CD8-positive, alpha-beta memory T cell (primary cell): ENCODE measurements around the gene KLF1. TPM values are rescaled to one million over a fixed set of nuclear protein-coding genes. Genes with fewer than 3 reads are reported as not detected.

Source experiments
- CTCF ChIA-PET: fragments of 350-600 bp; sonication (Branson Sonifier 250); formaldehyde crosslinking; loops from one replicate; lab custom pipeline; 2021; ENCODE audit warnings: antibody characterized with exemption; lab: Charles Lee
- POLR2A ChIA-PET: fragments of 350-600 bp; sonication (Branson Sonifier 250); formaldehyde crosslinking; loops from one replicate; lab custom pipeline; 2021; ENCODE audit warnings: antibody characterized with exemption; lab: Charles Lee
- DNase-seq, 5 donors: peaks; one replicate each; pipeline versions ENCODE4 v3.0.0 to v3.0.0-alpha.2; 2020 to 2022; ENCODE audit warnings: mixed read lengths in 1 of 5
- H3K27ac ChIP-seq: one replicate; pipeline ENCODE4 v1.7.0; 2013; ENCODE audit warnings: low read depth, mild to moderate bottlenecking, low read length, moderate library complexity
- H3K27me3 ChIP-seq: 2 replicates; pipeline ENCODE4 v1.7.0; 2013; ENCODE audit warnings: low read length, mild to moderate bottlenecking; ENCODE audit not compliant: insufficient read depth, poor library complexity, severe bottlenecking
- H3K36me3 ChIP-seq: 2 replicates; pipeline ENCODE4 v1.7.0; 2013; ENCODE audit warnings: mild to moderate bottlenecking, low read length, moderate library complexity; ENCODE audit not compliant: insufficient read depth
- H3K4me1 ChIP-seq: 2 replicates; pipeline ENCODE4 v1.7.0; 2013; ENCODE audit warnings: mild to moderate bottlenecking, low read length, moderate library complexity; ENCODE audit not compliant: insufficient read depth
- H3K4me3 ChIP-seq: 2 replicates; pipeline ENCODE4 v1.7.0; 2013; ENCODE audit warnings: mild to moderate bottlenecking, low read length
- H3K9me3 ChIP-seq: 2 replicates; pipeline ENCODE4 v1.7.0; 2013; ENCODE audit warnings: mild to moderate bottlenecking, low read length
- H3K27ac Mint-ChIP-seq, 8 donors: one replicate each; pipeline ENCODE4 v1.8.0; 2020 to 2021; ENCODE audit warnings: mixed read lengths in 8 of 8, mild to moderate bottlenecking in 6 of 8, inconsistent platforms in 3 of 8, moderate library complexity in 3 of 8
- H3K27me3 Mint-ChIP-seq, 2 donors: one replicate each; pipeline ENCODE4 v1.8.0; 2020 to 2021; ENCODE audit warnings: mixed read lengths in 2 of 2, mild to moderate bottlenecking in 1 of 2, moderate library complexity in 1 of 2
- H3K36me3 Mint-ChIP-seq, 3 donors: one replicate each; pipeline ENCODE4 v1.8.0; 2020 to 2021; ENCODE audit warnings: mixed read lengths in 3 of 3, inconsistent platforms in 1 of 3, mild to moderate bottlenecking in 1 of 3
- H3K4me1 Mint-ChIP-seq, 3 donors: one replicate each; pipeline ENCODE4 v1.8.0; 2020 to 2021; ENCODE audit warnings: mixed read lengths in 3 of 3, inconsistent platforms in 1 of 3, mild to moderate bottlenecking in 1 of 3
- H3K4me3 Mint-ChIP-seq, 7 donors: one replicate each; pipeline ENCODE4 v1.8.0; 2020 to 2021; ENCODE audit warnings: mixed read lengths in 7 of 7, mild to moderate bottlenecking in 6 of 7, moderate library complexity in 4 of 7, inconsistent platforms in 2 of 7
- H3K9me3 Mint-ChIP-seq, 5 donors: one replicate each; pipeline ENCODE4 v1.8.0; 2020 to 2022; ENCODE audit warnings: mixed read lengths in 5 of 5, mild to moderate bottlenecking in 3 of 5, moderate library complexity in 2 of 5, inconsistent platforms in 1 of 5
- polyA plus RNA-seq: library from polyadenylated mRNA; unstranded; fragments of 300-500 nt; fragmentation: Illumina TruSeq; gene quantifications from one replicate; pipeline ENCODE4 v1.2.3, GENCODE V29; 2021
- total RNA-seq, 2 experiments: library from RNA; stranded (reverse); gene quantifications; one replicate each; pipeline ENCODE4 v1.2.3, GENCODE V29; 2021

Gene KLF1
- total RNA-seq (under 1 TPM; 0.84 to 0.90 TPM), polyA plus RNA-seq (not detected)

- ChIA-PET CTCF (interaction anchor here (1.0 to 8.4 kb wide), 2 partner anchors 27 to 78 kb away, joined by 3 to 117 read pairs; no protein-coding TSS in a partner anchor), POLR2A (no interaction called here)
- H3K4me1 Mint-ChIP-seq = peaks cover 28 to 45% (median 30%) of the 10 kb centered on the region in 3 donors
- DNase-seq = no peak
- H3K27ac Mint-ChIP-seq = peak within 1 kb of the TSS in 3 of 8 donors; percentile 23 to 72 (median 57)
- peaks cover 0 to 4% of the 10 kb centered on the region in 2 donors for H3K27me3 Mint-ChIP-seq
- peaks cover 20% of the 10 kb centered on the region for H3K4me1 ChIP-seq
- H3K27ac ChIP-seq = peak within 1 kb of the TSS; percentile 81
- peaks cover 0 to 4% (median 0%) of the 10 kb centered on the region in 3 donors for H3K36me3 Mint-ChIP-seq
- H3K9me3 Mint-ChIP-seq = no peaks in the 10 kb centered on the region
- H3K9me3 ChIP-seq = no peaks in the 10 kb centered on the region
- no peaks in the 10 kb centered on the region for H3K27me3 ChIP-seq
- H3K4me3 Mint-ChIP-seq = peak within 1 kb of the TSS; percentile 25 to 76 (median 61)
- H3K36me3 ChIP-seq = no peaks in the 10 kb centered on the region
- peak within 1 kb of the TSS; percentile 22 for H3K4me3 ChIP-seq
Measured at GRCh38 chr19:12886969-12887747, at the start of gene KLF1. Gene KLF1, minus strand, starts transcription at chr19:12887201. Its CDS starts 61 bp downstream, at chr19:12887140.

- H3K27ac Mint-ChIP-seq = peak overlapping the region in 1 of 8 donors; percentile 28
- Histone ChIP-seq H3K36me3 (peaks cover 24% of the 10 kb centered on the region), H3K27ac (no peak overlapping the region), H3K4me1 (peaks cover 59% of the 10 kb centered on the region), H3K9me3 (no peaks in the 10 kb centered on the region), H3K4me3 (no peak overlapping the region), H3K27me3 (no peaks in the 10 kb centered on the region)
- DNase-seq = no peak
- H3K27me3 Mint-ChIP-seq = peaks cover 0 to 2% of the 10 kb centered on the region in 2 donors
- POLR2A ChIA-PET = no interaction called here
- no peaks in the 10 kb centered on the region for H3K9me3 Mint-ChIP-seq
- CTCF ChIA-PET = no interaction called here
- H3K4me1 Mint-ChIP-seq = peaks cover 47 to 66% (median 53%) of the 10 kb centered on the region in 3 donors
- peak overlapping the region in 2 of 7 donors; percentile 8 to 63 for H3K4me3 Mint-ChIP-seq
- peaks cover 10 to 46% (median 15%) of the 10 kb centered on the region in 3 donors for H3K36me3 Mint-ChIP-seq
Measured at GRCh38 chr19:12936582-12936981, 49.6 kb upstream of the KLF1 start.

- CTCF ChIA-PET = interaction anchor here (1.1 to 3.7 kb wide), 2 partner anchors 8 to 50 kb away, joined by 3 to 15 read pairs; no protein-coding TSS in a partner anchor
- Mint-ChIP-seq H3K36me3 (peaks cover 8 to 42% (median 11%) of the 10 kb centered on the region in 3 donors), H3K27ac (no peak overlapping the region), H3K4me1 (peaks cover 40 to 57% (median 47%) of the 10 kb centered on the region in 3 donors), H3K27me3 (peaks cover 0 to 1% of the 10 kb centered on the region in 2 donors), H3K4me3 (peak overlapping the region in 4 of 7 donors; percentile 5 to 47 (median 38)), H3K9me3 (no peaks in the 10 kb centered on the region)
- Histone ChIP-seq H3K27me3 (no peaks in the 10 kb centered on the region), H3K27ac (no peak overlapping the region), H3K36me3 (peaks cover 9% of the 10 kb centered on the region), H3K4me3 (no peak overlapping the region), H3K4me1 (peaks cover 48% of the 10 kb centered on the region), H3K9me3 (no peaks in the 10 kb centered on the region)
- POLR2A ChIA-PET = no interaction called here
- no peak for DNase-seq
Measured at GRCh38 chr19:12935071-12935470, 48.1 kb upstream of the KLF1 start.

- no peaks in the 10 kb centered on the region for H3K27me3 ChIP-seq
- H3K4me1 ChIP-seq = peaks cover 37% of the 10 kb centered on the region
- H3K4me3 ChIP-seq = peak within 1 kb of the TSS; percentile 89
- peaks cover 9% of the 10 kb centered on the region for H3K36me3 ChIP-seq
- Mint-ChIP-seq H3K4me3 (peak within 1 kb of the TSS; percentile 92 to 99 (median 98)), H3K36me3 (peaks cover 3 to 40% (median 5%) of the 10 kb centered on the region in 3 donors), H3K27me3 (peaks cover 0 to 1% of the 10 kb centered on the region in 2 donors), H3K27ac (peak within 1 kb of the TSS; percentile 77 to 97 (median 94)), H3K4me1 (peaks cover 31 to 42% (median 34%) of the 10 kb centered on the region in 3 donors), H3K9me3 (no peaks in the 10 kb centered on the region)
- no peaks in the 10 kb centered on the region for H3K9me3 ChIP-seq
- peak within 1 kb of the TSS; percentile 80 for H3K27ac ChIP-seq
- peak; percentile 74 to 89 (median 83) for DNase-seq
- CTCF ChIA-PET = interaction anchor here (0.8 to 3.7 kb wide), 6 partner anchors 9 to 128 kb away, joined by 3 to 15 read pairs (median 4); partner anchors contain the start of gene SYCE2
- POLR2A ChIA-PET = interaction anchor here (0.5 to 2.9 kb wide), 5 partner anchors 15 to 892 kb away, joined by 3 to 12 read pairs (median 5); partner anchors contain the start of genes GCDH and SYCE2
Measured at GRCh38 chr19:12933287-12934072, 46.5 kb upstream of the KLF1 start, which contains the start of gene FARSA. Gene FARSA, minus strand, starts transcription at chr19:12933711. Its CDS starts 15 bp downstream, at chr19:12933696.

GRCh38 chr19:12932392-12933286, 45.6 kb upstream of the KLF1 start:
- no peaks in the 10 kb centered on the region for H3K9me3 Mint-ChIP-seq
- H3K9me3 ChIP-seq = no peaks in the 10 kb centered on the region
- POLR2A ChIA-PET = interaction anchor here (0.5 to 2.9 kb wide), 3 partner anchors 14 to 892 kb away, joined by 5 to 12 read pairs (median 9); partner anchors contain the start of genes GCDH and SYCE2

GRCh38 chr19:12930002-12930645, 43.1 kb upstream of the KLF1 start:
- H3K9me3 ChIP-seq = no peaks in the 10 kb centered on the region
- peaks cover 23% of the 10 kb centered on the region for H3K4me1 ChIP-seq
- H3K27ac ChIP-seq = no peak overlapping the region
- H3K27me3 ChIP-seq = no peaks in the 10 kb centered on the region
- H3K4me3 Mint-ChIP-seq = no peak overlapping the region
- DNase-seq = no peak
- H3K36me3 Mint-ChIP-seq = peaks cover 3 to 59% (median 10%) of the 10 kb centered on the region in 3 donors
- H3K4me3 ChIP-seq = no peak overlapping the region
- H3K4me1 Mint-ChIP-seq = peaks cover 24 to 31% (median 27%) of the 10 kb centered on the region in 3 donors
- POLR2A ChIA-PET = no interaction called here
- no peaks in the 10 kb centered on the region for H3K27me3 Mint-ChIP-seq
- H3K9me3 Mint-ChIP-seq = no peaks in the 10 kb centered on the region
- peaks cover 25% of the 10 kb centered on the region for H3K36me3 ChIP-seq
- no peak overlapping the region for H3K27ac Mint-ChIP-seq
- CTCF ChIA-PET = interaction anchor here (1.2 to 1.5 kb wide), 2 partner anchors 35 to 170 kb away, joined by 4 read pairs; no protein-coding TSS in a partner anchor

More at GRCh38 chr19:12932392-12933286, 45.6 kb upstream of the KLF1 start:
- Histone ChIP-seq H3K36me3 (peaks cover 15% of the 10 kb centered on the region), H3K4me1 (peaks cover 34% of the 10 kb centered on the region), H3K27me3 (no peaks in the 10 kb centered on the region), H3K4me3 (peak overlapping the region; percentile 89), H3K27ac (peak overlapping the region; percentile 80)
- Mint-ChIP-seq H3K36me3 (peaks cover 3 to 43% (median 5%) of the 10 kb centered on the region in 3 donors), H3K27ac (peak overlapping the region in 7 of 8 donors; percentile 71 to 97 (median 94)), H3K4me3 (peak overlapping the region; percentile 92 to 99 (median 98)), H3K27me3 (peaks cover 0 to 1% of the 10 kb centered on the region in 2 donors), H3K4me1 (peaks cover 25 to 34% (median 31%) of the 10 kb centered on the region in 3 donors)
- DNase-seq = no peak
- CTCF ChIA-PET = interaction anchor here (0.8 to 3.7 kb wide), 5 partner anchors 13 to 129 kb away, joined by 3 to 15 read pairs (median 4); partner anchors contain the start of gene SYCE2
